Loucy (cell line): ENCODE results near the gene CD52.

Experiments used
- EZH2phosphoT487 ChIP-seq: fragments of 200-600 bp; IDR thresholded peaks from 2 replicates; pipeline ENCODE4 v1.6.1; 2018; ENCODE audit warnings: antibody characterized with exemption, mild to moderate bottlenecking, moderate library complexity, borderline replicate concordance
- TF ChIP-seq, protein P1 (sequence below): fragments of 200-600 bp; sonication (generic); conservative IDR thresholded peaks from 2 replicates; pipeline ENCODE4 v1.5.1; 2014; ENCODE audit warnings: mild to moderate bottlenecking, antibody characterized with exemption, low read length

DNA sequence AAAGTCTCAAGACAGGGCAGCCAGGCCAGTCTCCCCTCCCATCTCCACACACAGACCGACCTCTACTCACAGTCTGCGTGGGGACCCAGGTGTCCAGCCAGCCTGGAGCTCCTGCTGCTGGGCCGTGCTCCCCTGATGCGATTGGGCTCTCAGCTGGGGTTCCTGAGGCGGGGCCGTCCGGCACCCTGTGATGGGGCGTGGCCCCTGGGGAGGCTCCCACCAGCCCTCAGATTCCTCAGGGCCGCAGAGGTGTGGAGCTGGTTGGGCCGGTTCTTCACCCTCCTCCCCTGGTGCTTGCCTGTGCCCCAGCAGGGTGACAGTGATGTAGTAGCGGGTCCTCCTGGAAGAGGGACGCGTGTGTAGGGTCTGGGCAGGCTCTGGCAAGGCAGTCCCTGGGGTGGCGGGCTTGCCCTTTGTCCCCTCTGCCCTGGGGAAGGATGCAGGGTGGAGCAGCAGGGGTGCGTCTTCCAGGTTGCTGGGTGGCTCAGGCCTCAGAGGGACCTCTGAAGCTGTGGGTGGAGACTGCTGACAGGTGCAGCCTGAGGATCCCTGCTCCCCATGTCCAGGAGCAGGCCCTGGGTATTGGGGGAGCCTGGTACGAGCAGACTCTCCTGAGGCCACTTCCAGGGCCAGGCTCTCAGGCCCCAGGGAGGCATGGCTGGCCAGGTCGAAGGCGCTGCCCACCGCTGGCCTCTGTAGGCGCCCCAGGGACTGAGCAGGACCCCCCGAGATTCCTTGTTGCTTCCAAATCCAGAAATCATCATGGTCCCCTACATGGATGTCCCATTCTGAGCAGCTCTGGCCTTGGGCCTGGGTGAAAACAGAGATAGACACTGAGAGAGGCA lies 36.4 kb downstream of the CD52 start, which contains the start of gene CRYBG2:
- TF ChIP-seq, protein P1, sequence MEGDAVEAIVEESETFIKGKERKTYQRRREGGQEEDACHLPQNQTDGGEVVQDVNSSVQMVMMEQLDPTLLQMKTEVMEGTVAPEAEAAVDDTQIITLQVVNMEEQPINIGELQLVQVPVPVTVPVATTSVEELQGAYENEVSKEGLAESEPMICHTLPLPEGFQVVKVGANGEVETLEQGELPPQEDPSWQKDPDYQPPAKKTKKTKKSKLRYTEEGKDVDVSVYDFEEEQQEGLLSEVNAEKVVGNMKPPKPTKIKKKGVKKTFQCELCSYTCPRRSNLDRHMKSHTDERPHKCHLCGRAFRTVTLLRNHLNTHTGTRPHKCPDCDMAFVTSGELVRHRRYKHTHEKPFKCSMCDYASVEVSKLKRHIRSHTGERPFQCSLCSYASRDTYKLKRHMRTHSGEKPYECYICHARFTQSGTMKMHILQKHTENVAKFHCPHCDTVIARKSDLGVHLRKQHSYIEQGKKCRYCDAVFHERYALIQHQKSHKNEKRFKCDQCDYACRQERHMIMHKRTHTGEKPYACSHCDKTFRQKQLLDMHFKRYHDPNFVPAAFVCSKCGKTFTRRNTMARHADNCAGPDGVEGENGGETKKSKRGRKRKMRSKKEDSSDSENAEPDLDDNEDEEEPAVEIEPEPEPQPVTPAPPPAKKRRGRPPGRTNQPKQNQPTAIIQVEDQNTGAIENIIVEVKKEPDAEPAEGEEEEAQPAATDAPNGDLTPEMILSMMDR, result no peak
- TF ChIP-seq EZH2phosphoT487, result no peak
